OCI-LY1 (cell line): ENCODE data around the gene TRAFD1.

Experiments used
- H2AFZ ChIP-seq: fragments of 200-600 bp; sonication (generic), shearing (Covaris generic); 2 replicates; pipeline ENCODE4 v1.6.0; 2014; ENCODE audit warnings: antibody characterized with exemption, mild to moderate bottlenecking, low read length
- H3F3A ChIP-seq: fragments of 200-600 bp; sonication (generic), shearing (Covaris generic); 2 replicates; pipeline ENCODE4 v1.6.0; 2014; ENCODE audit warnings: mild to moderate bottlenecking, antibody characterized with exemption, low read length, moderate library complexity; ENCODE audit not compliant: insufficient read depth
- H3K27ac ChIP-seq: fragments of 200-600 bp; sonication (generic); 2 replicates; pipeline ENCODE4 v1.5.1; 2014; ENCODE audit warnings: low read length, mixed run types, mild to moderate bottlenecking, low read depth; ENCODE audit not compliant: poor library complexity, severe bottlenecking
- H3K27me3 ChIP-seq: fragments of 200-600 bp; sonication (generic); 2 replicates; pipeline ENCODE4 v1.6.0; 2014; ENCODE audit warnings: antibody characterized with exemption, mild to moderate bottlenecking, low read length, moderate library complexity; ENCODE audit not compliant: insufficient read depth
- H3K36me3 ChIP-seq: fragments of 200-600 bp; sonication (generic); 2 replicates; pipeline ENCODE4 v1.6.1; 2014; ENCODE audit warnings: mild to moderate bottlenecking, antibody characterized with exemption, low read length, moderate library complexity, mixed read lengths; ENCODE audit not compliant: insufficient read depth
- H3K4me1 ChIP-seq: fragments of 200-600 bp; sonication (generic); 2 replicates; pipeline ENCODE4 v1.5.1; 2014; ENCODE audit warnings: mild to moderate bottlenecking, low read length, moderate library complexity; ENCODE audit not compliant: insufficient read depth, severe bottlenecking
- H3K4me2 ChIP-seq: fragments of 200-600 bp; sonication (generic), shearing (Covaris generic); 2 replicates; pipeline ENCODE4 v1.6.1; 2014; ENCODE audit warnings: low read length
- H3K4me3 ChIP-seq: fragments of 200-600 bp; sonication (generic); 2 replicates; pipeline ENCODE4 v1.5.1; 2014; ENCODE audit warnings: low read length, low read depth, mild to moderate bottlenecking, mixed read lengths; ENCODE audit not compliant: poor library complexity, severe bottlenecking
- H3K79me2 ChIP-seq: fragments of 200-600 bp; shearing (Covaris generic); 2 replicates; pipeline ENCODE4 v1.6.1; 2016; ENCODE audit warnings: mixed run types, low read length, mixed read lengths; ENCODE audit not compliant: insufficient read depth
- H3K9ac ChIP-seq: fragments of 200-600 bp; sonication (generic), shearing (Covaris generic); 2 replicates; pipeline ENCODE4 v1.6.1; 2014; ENCODE audit warnings: mild to moderate bottlenecking, low read length, mixed read lengths
- H3K9me2 ChIP-seq: fragments of 200-600 bp; sonication (generic), shearing (Covaris generic); 2 replicates; pipeline ENCODE4 v1.6.1; 2014; ENCODE audit warnings: low read depth, mild to moderate bottlenecking, low read length, mixed read lengths
- H3K9me3 ChIP-seq: fragments of 200-600 bp; shearing (Covaris generic); 2 replicates; pipeline ENCODE4 v1.6.1; 2014; ENCODE audit warnings: low read length, mixed read lengths
- H4K20me1 ChIP-seq: fragments of 200-600 bp; sonication (generic), shearing (Covaris generic); 2 replicates; pipeline ENCODE4 v1.6.0; 2016; ENCODE audit warnings: mild to moderate bottlenecking, low read length; ENCODE audit not compliant: insufficient read depth
- CTCF ChIP-seq: fragments of 200-600 bp; sonication (generic), shearing (Covaris generic); IDR thresholded peaks from 2 replicates; pipeline ENCODE4 v1.5.1; 2017; ENCODE audit warnings: mild to moderate bottlenecking, antibody characterized with exemption, low read length, moderate library complexity, mixed read lengths
- EZH2 ChIP-seq: fragments of 200-600 bp; sonication (generic), shearing (Covaris generic); IDR thresholded peaks from 2 replicates; pipeline ENCODE4 v1.8.0; 2017; ENCODE audit warnings: borderline replicate concordance, mixed run types, mild to moderate bottlenecking, antibody characterized with exemption, low read length, moderate library complexity, mixed read lengths

TRAFD1 gene

DNA sequence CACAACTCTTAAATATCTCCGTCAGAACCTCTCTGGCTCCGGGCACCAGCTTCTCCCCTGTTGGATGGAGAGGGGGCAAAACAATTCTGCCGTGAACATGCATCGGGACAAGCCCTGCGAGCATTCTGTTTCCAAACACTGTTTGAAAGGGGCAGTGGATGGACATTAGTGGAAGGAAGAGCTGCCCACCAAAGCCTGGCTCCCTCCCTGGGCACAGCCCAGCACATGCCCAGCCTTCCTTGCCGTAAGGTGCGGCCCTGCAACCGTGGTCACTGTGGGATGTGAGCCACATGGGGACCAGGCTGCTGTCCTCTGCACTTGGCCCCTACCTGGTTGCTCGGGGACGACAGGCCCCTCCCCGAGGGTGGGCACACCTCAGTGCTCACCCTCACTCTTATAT, 54.0 kb downstream of the TRAFD1 start:
- H2AFZ ChIP-seq: no peak overlapping the region

DNA sequence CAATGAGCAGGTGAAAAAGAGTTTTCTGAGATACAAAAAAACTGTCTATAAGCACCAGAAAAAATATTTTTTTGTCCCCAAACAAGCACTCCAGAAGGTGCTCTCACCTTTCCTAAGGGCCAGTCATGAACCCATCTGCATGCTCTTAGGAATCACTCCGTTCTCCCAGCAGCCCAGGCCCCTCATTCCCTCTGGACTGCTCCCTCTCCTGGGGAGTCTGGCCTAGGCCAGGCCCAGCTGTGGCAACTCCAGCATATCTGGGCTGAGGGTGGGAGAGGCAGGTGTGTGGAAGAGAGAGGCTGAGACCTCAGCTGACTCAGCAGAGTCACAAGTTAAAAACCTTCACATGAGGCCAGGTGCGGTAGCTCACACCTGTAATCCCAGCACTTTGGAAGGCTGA, 54.6 kb downstream of the TRAFD1 start:
- Histone ChIP-seq H3F3A (no peaks in the 10 kb centered on the region), H3K9ac (no peak overlapping the region), H3K36me3 (peaks cover 76% of the 10 kb centered on the region), H3K9me2 (no peaks in the 10 kb centered on the region), H3K27me3 (no peaks in the 10 kb centered on the region), H3K4me3 (no peak overlapping the region), H3K27ac (no peak overlapping the region), H3K9me3 (no peaks in the 10 kb centered on the region), H2AFZ (no peak overlapping the region), H3K4me2 (no peak overlapping the region), H4K20me1 (no peaks in the 10 kb centered on the region), H3K4me1 (no peaks in the 10 kb centered on the region), H3K79me2 (no peaks in the 10 kb centered on the region)
- TF ChIP-seq CTCF: no peak
- no peak for TF ChIP-seq EZH2

More for the DNA sequence above, 54.0 kb downstream of the TRAFD1 start:
- Histone ChIP-seq H3K9me3 (no peaks in the 10 kb centered on the region), H3K79me2 (no peaks in the 10 kb centered on the region), H3K36me3 (peaks cover 71% of the 10 kb centered on the region), H3K27me3 (no peaks in the 10 kb centered on the region), H3K4me1 (no peaks in the 10 kb centered on the region), H3K27ac (no peak overlapping the region), H3K4me3 (no peak overlapping the region), H3F3A (no peaks in the 10 kb centered on the region), H3K4me2 (no peak overlapping the region), H3K9me2 (no peaks in the 10 kb centered on the region), H3K9ac (no peak overlapping the region), H4K20me1 (no peaks in the 10 kb centered on the region)
- TF ChIP-seq CTCF (no peak), EZH2 (no peak)

- no peaks in the 10 kb centered on the region for H3K27me3 ChIP-seq
- H3K4me1 ChIP-seq: no peaks in the 10 kb centered on the region
- no peaks in the 10 kb centered on the region for H3F3A ChIP-seq
- no peak for TF ChIP-seq CTCF
- TF ChIP-seq EZH2: no peak
- H3K4me3 ChIP-seq: no peak overlapping the region
- no peak overlapping the region for H3K9ac ChIP-seq
- H4K20me1 ChIP-seq: no peaks in the 10 kb centered on the region
- H3K36me3 ChIP-seq: peaks cover 76% of the 10 kb centered on the region
- H3K27ac ChIP-seq: no peak overlapping the region
- H3K9me2 ChIP-seq: no peaks in the 10 kb centered on the region
- H3K79me2 ChIP-seq: no peaks in the 10 kb centered on the region
- no peaks in the 10 kb centered on the region for H3K9me3 ChIP-seq
- no peak overlapping the region for H3K4me2 ChIP-seq
- no peak overlapping the region for H2AFZ ChIP-seq
Measured at GRCh38 chr12:112180422-112180821, 55.1 kb downstream of the TRAFD1 start.
